Measurements from ENCODE around the gene TMEM72.

DNA sequence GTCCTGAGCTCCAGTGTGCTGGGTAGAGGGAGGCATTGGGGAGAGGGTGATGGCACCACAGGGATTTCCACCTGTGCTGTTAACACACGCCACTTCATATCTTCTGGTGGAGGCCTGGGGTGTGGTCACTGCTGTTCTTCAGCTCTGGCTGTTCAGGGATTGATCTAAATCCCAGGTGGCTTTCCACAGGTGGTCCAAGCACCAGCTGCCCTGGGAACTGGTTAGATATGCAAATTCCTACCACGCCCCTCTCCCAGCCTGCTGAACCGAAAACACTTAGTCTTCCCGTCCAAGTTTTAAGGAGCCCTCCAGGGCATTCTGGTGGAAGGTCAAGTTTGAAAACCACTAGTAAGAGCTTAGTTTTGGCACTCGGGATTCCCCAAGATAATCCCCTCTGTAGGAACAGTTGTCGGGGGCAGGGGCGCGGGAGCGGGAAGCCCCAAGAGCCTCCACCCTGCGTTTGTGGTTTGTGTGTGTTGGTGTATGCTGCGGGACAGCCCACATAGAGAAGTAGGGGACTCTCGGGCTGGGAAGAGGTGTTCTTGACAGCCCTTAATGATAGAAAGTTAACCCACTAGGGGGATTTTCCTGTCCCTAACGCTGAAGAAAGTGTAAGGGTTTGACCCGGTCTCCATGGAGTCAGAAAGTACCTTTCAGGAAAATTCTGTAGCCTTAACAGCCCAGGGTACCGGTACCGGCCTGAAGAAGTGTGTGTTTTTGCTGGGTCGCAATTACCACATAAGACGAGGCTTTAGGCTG is 62.4 kb downstream of the TMEM72 start:
- TF ChIP-seq POLR2A (IDR thresholded peaks at IDR 0.05): no peak
- TF ChIP-seq, protein P1, sequence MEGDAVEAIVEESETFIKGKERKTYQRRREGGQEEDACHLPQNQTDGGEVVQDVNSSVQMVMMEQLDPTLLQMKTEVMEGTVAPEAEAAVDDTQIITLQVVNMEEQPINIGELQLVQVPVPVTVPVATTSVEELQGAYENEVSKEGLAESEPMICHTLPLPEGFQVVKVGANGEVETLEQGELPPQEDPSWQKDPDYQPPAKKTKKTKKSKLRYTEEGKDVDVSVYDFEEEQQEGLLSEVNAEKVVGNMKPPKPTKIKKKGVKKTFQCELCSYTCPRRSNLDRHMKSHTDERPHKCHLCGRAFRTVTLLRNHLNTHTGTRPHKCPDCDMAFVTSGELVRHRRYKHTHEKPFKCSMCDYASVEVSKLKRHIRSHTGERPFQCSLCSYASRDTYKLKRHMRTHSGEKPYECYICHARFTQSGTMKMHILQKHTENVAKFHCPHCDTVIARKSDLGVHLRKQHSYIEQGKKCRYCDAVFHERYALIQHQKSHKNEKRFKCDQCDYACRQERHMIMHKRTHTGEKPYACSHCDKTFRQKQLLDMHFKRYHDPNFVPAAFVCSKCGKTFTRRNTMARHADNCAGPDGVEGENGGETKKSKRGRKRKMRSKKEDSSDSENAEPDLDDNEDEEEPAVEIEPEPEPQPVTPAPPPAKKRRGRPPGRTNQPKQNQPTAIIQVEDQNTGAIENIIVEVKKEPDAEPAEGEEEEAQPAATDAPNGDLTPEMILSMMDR (IDR thresholded peaks at IDR 0.05): no peak

Data from testis (tissue), 2 donors.